GF-D8 (cell line): ENCODE data around the gene SSC5D.
"Not testable (repeated sequence)": the region's sequence is repeated elsewhere in the genome, so short reads cannot be mapped to it uniquely, and the experiment has no call there.

Source experiments
- DNase-seq: peaks from one replicate; lab custom pipeline; 2025; lab: John Stamatoyannopoulos, UW

SSC5D gene

DNA sequence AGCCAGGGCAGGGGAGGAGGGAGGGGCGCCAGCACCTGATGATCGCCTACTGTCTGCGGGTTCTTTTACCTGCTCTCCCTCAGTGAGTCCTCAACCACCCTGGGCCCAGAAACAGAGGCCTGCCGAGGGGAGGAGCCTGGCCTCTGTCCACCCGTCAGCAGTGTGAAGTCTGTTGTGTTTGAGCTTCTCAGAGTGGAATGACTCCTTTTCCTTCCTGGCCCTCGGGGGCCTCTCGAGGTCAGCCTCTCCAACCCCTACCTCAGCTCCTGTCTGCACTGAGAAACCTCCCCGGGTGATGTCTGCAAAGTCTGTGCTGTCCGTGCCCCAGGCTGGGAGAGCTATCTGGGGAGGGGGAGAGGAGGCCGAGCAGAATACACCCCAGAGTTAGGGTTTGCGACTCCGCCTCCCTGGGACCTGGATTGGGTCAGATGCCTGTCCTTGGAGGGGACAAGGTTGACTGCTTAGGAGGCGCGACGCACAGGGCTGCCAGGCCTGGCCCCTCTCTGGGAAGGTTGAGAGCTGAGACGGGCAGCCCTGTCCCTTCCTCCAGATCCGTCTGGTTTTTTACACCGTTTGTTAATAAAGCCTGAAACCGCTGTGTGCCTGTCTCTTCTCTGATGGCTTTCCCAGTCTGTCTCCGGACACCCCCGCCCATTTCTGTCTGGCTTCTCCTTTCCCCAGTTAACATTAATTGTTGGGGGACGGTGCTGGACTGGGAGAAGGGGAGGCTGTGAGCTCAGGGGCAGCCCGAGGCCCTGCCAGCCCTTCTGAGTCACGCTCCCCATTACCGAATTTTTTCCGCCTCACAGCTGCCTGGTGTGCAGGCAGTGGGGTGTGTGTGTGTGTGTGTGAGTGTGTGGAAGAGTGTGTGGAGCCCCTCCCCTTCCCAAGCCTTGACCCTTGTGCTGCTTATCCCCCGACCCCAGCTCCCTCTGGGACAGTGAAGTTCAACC lies 989 bp upstream of the SSC5D start:
- no peak for DNase-seq

DNA sequence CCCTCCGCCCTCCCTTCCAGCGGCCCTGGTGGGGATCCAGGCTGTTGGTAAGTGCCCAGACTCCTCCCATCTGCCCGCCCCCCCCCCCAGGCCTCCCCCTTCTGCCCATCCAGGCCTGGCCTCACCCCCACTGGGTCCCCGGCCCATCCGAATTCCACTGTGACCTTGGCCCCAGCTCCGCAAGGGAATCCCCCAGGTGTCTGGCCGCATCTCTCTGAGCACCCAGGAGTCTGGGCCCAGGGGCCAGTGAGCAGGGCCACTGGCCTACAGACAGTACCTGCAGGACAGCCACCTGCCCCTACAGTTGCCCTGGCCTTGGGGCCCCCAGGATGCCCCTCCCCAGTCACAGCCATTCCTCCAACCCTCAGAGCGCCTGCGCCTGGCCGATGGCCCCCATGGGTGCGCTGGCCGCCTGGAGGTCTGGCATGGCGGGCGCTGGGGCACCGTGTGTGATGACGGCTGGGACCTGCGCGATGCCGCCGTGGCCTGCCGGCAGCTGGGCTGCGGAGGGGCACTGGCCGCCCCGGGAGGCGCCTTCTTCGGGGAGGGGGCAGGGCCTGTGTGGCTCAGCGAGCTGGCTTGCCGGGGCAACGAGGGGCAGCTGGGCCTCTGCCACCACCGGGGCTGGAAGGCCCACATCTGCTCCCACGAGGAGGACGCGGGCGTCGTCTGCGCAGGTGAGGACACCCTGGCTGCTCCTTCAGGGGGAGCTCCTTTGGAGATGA lies 912 bp downstream of the SSC5D start:
- DNase-seq, result no peak

DNA sequence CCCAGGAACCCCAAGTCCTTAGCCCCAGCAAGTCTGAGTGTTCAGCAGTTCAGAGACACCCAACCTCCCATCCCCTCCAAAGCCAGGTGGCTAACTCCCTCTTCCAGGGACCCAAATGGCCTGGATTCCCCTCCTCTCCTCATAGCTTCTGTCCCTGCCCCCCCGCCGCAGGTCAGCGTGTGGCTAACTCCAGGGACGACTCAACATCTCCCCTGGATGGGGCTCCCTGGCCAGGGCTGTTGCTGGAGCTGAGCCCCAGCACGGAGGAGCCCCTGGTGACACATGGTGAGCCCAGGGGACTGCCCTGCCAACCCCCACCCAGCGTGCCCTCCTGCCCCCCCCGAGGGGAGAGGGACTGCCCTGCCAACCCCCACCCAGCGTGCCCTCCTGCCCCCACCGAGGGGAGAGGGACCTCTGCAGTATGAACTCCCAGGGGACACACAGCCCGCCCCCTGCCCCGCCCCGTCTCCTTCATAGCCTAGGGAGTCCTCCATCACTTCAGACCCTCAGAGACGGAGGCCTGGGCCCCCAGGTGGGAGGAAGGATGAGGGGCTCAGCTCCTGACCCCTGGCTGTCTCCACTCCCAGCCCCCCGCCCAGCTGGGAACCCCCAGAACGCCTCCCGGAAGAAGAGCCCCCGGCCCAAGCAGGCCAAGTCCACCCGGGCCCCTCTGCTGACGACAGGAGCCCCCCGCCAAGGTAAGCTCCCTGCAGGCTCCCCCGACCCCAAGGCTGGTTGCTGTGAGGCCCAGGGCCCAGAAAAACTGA lies 1.7 kb downstream of the SSC5D start:
- no peak for DNase-seq

DNA sequence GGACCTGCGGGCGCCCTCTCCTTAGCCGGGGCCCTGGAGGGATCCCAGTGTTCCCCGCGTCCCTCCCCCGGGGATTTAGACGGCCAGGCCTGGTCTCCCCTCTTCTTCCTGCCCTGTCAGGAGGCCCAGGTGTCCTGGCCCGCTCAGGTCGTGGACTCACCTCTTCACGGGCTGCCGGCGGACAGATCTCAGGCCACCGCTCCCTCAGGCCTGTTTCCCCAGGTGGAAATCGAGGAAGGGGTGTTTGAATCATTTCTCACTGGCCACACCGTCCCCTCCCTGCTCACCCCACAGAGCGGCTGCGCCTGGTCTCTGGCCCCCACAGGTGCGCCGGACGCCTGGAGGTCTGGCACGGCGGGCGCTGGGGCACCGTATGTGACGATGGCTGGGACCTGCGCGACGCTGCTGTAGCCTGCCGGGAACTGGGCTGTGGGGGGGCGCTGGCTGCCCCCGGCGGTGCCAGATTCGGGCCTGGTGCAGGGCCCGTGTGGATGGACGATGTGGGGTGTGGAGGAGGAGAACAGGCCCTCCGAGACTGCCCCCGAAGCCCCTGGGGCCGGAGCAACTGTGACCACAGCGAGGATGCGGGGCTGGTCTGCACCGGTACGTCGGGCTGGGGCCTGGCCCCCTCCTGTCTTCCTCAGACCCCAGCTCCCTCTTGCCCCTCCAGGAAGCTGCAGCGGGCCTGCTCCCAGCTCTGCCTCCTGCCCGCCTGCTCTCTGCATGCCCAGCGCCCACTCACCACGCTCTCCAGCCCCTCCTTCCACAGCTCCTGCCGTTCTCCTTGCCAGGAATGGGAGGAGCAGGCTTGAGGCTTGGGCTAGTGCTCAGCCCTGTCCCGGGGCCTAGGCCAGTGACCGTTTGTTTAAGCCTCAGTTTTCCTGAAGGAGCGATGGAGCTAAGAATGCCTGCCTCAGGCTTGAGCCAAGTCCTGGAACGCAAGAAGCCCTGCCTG lies 2.5 kb downstream of the SSC5D start:
- DNase-seq, result no peak

DNA sequence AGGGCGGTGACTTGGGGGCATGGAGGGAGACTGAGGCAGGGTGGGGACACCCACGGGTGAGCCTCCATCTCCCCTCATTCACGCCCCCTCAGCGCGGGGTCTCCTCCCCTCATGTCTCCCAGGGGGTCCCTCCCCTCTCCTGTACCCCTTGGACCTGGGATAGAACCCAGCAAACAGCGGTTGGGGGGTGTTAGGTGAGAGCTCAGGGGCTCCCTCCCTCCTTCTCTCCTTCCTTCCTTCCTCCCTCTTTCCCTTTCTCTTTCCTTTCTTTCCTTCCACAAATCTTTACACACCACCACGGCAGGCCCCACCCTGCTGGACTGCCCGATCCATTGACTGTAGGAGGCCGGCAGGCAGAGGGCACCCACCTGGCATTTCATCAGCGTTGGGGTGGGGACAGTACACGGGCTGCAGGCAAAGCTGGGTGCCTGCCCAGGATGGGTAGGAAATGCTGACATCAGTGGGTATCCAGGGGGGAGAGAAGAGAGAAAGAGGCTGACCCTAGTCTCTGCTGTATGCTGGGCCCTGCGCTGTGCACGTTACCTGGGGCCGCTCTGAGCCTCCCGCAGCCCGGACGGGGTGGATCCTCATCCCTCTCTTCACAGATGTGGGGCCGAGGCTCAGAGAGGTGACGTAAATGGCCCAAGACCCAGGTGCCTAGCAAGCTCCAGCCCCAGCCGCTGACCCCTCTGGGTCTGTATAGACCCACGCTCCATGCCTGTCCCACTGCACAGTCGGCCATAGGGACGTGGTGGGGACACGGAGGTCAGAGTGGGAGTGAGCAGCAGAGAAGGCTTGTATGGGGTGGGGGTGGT lies 3.5 kb downstream of the SSC5D start:
- no peak for DNase-seq

DNA sequence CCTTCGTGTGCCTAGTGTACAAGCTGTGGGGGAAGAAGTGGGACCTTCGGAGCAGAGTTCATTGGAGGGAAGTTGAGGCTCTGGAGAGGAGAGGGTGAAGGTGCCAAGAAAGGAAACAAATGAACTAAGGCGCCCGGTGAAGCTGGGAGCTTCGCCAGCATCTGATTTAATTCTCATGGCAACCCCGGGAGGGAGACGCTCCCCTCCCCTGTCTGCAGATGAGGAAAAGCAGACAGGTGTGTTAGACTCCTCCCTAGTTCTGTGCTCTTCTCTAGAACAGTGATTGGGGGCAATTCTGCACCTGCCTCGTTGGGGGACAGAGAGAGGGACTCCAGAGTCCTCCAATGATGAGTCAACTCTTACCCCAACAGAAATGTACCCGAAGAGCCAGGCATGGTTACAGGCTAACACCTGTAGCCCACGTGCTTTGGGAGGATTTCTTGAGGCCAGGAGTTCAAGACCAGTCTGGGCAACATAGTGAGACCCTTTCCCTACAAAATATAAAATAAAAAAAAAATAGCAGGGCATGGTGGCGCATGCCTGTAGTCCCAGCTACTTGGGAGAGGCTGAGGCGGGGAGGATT lies 4.2 kb downstream of the SSC5D start:
- no peak for DNase-seq

DNA sequence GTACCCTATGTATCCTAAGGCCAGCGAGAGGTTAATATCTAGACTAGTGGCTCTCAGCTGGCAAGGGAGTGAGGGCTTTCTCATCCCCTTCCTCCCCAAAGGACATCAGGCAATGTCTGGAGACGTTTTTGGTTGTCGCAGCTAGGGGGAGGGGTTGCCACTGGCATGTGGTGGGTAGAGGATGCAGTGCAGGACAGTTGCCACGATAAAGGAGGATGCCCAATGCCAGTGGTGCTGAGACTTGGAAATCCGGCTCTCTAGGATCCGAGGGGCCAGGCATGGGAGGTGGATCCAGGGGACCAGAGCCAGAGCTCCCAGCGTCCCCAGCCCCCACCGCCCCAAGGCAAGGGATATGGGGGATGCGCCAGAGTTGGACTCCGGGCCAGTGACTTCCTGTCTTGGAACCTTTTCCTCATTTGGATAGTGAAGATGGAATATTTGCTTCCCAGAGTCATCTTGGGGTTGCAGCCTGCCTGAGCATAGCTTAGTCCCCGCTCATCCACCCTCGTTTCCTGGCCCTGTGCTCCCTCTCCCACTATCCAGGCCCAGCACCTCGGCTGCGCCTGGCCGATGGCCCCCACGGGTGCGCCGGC lies 4.9 kb downstream of the SSC5D start:
- DNase-seq, result no peak

DNA sequence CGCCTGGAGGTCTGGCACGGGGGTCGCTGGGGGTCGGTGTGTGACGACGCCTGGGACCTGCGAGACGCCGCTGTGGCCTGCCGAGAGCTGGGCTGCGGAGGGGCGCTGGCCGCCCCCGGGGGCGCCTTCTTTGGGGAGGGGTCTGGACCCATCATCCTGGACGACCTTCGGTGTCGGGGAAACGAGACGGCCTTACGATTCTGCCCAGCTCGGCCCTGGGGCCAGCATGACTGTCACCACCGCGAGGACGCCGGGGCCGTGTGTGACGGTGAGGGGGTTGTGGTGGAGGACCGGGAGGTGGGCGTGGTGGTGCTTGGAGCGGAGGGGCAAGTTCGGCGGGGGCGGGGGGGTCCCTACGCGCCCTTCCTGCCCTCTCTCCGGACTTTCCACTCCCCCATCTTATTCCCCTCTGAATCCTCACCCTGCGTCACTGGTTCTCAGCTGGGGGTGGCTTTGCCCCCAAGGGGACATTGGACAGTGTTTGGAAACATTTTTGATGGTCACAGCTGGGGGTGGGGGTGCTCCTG lies 5.5 kb downstream of the SSC5D start:
- no peak for DNase-seq

DNA sequence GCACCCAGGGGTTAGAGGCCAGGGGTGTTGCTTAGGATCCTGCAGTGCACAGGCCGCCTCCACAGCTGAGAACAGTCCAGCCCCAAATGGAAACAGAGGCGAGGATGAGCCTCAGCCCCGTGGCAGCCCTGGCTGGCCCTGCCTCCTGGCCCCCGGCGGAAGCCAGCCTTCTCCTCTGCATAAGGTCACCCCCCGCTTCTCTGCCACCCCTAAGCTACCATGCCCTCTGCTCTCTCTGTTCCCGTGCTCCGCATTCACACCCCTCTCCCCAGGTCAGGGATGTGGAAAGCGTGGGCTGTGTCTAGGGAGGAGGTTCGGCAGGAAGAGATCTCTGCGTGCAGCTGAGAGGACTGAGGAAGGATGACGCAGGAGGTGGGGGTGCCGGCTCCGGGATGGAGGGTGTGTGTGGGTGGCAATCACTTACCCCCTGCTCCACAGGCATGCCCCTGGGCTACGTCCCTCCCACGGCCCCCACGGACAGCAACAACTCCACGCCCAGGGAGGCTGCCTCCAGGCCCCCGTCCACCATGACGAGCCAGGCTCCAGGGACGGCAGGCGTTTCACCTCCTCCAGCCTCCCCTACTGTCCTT lies 6.0 kb downstream of the SSC5D start:
- no peak for DNase-seq

DNA sequence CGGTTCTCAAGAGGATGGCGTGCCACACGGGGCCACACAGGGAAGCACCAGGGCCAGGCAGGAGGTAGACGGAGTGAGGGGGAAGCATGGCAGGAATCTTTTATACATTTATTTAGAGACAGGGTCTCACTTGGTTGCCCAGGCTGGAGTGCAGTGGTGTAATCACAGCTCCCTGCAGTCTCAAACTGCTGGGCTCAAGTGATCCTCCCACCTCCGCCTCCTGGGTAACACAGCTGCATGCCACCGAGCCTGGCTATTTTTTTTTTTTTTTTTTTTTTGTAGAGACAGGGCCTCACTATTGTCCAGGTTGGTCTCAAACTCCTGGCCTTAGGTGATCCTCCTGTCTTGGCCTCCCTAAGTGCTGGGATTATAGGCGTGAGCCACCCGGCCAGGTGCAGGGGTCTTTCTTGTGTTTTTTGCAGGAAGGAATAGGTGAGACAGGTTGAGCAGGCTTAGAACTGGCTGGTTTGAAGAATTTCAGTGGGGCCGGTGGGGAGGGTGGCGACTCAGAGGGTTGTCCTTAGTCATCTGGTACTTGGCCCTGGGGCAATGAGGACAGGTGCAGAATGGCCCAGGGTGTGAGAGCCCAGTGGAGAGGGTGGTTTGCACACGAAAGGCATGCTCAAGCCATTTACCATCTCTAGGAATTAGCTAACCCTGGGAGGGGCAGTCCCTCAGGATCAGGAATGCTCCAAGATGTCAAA lies 7.6 kb downstream of the SSC5D start:
- no peak for DNase-seq

DNA sequence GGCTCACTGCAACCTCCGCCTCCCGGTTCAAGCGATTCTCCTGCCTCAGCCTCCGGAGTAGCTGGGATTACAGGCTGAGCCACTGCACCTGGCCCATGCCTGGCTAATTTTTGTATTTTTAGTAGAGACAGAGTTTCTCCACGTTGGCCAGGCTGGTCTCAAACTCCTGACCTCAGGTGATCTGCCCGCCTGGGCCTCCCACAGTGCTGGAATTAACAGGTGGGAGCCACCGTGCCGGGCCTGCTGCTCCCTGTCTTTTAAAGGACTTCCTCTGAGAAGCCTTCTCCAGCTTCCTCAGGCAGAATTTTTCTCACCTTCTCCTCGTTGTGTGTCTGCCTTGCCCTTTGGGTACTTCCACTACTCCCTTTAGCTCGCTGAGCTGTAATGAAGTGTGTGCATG lies 8.6 kb downstream of the SSC5D start:
- not testable (repeated sequence) for DNase-seq

DNA sequence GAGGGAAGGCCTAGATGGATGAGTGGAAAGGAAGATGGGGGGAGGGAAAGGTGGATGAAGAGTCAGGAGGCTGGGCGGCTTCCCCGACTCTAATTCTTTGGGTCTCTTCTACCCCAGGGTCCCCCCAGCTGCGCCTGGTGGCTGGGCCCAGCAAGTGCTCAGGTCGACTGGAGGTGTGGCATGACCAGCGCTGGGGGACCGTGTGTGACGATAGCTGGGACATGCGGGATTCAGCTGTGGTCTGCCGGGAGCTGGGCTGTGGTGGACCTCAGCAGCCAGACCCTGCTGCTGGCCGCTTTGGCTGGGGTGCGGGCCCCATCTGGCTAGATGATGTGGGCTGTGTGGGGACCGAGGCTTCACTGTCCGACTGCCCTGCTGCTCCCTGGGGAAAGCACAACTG lies 9.5 kb downstream of the SSC5D start:
- DNase-seq, result no peak

DNA sequence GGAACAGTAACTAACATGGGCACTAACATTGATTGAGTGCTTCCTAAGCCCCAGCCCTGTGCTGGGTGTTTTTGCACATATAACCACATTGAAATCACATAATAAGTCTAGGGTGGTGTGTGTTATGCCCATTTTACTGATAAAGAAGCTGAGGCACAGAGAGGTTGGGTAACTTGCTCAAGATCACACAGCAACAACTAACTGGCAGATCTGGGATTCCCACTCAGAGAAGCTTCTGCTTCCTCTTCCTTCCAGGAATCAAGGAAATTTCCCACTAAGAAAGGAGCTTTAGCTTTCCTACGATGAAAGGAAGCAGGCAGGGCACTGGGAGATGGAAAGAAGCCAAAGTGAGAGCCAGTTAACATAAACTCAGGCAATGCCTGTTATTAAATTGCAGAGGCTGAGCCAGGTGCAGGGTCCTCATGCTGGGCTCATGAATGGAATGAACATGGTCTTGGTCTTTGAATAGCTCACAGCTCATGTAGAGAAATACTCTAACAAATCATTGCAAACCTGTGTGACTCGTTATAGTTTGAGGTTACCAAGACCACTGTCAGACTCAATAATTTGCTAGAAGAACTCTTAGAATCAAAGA lies 10.1 kb downstream of the SSC5D start:
- DNase-seq, result no peak

DNA sequence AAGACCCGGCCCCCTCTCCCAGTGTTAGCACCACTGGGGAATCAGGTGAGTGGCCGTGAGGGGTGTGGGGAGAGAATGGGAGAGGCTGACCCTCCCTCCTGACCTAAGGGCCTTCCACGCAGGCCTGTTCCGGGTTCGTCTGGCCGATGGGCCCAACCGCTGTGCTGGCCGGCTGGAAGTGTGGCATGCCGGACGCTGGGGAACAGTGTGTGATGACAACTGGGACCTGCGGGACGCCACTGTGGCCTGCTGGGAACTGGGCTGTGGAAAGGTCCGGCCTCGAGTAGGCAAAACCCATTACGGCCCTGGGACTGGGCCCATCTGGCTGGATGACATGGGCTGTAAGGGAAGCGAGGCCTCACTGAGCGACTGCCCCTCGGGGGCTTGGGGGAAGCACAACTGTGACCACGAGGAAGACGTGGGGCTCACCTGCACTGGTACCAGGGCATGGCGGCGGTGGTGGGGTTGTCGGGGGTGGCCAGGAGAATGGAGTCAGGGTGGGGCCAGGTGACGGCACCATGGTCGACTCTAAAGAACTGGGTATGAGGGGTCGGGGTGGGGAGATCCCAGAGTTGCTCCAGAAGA lies 12.2 kb downstream of the SSC5D start:
- no peak for DNase-seq

DNA sequence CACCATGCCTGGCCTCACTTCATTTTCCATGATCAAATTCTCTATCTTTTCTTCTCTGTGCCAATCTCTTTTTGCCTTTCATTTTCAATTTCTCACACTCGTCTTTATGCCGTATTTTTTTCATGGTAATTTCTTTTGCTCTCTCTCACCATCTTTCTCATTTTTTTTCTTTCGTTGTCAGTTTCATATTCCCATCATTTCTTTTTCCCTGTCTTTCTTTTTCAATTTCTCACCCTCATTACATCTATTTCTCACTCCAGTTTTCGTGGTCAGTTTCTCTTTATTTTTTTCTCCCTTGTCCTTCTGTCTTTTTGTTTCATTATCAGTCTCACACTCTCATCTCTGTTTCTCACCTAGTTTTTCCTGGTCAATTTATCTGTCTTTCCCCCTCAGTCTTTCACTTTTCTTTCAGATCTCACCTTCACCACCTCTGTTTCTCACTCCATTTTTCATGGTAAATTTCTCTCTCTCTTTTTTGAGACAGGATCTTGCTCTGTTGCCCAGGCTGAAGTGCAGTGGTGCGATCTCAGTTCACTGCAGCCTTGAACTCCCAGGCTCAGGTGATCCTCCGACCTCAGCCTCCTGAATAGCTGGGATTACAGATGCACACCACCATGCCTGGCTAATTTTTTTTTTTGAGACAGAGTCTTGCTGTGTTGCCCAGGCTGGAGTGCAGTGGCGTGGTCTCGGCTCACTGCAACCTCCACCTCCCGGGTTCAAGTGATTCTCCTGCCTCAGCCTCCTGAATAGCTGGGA lies 14.1 kb downstream of the SSC5D start:
- no peak for DNase-seq

DNA sequence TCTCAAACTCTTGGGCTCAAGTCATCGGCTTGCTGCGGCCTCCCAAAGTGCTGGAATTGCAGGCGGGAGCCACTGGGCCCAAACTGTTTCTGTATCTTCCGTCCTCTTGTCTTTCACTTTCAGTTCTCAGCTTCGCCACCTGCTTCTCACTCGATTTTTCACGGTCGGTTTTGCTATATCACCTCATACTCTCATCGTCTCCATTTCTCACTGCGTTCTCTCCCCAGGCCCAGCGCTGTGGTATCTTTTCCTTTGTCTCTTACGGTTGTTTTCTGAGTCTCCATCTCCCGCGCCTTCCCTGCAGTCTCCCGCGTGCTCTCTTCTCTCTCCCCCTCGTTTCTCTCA lies 14.9 kb downstream of the SSC5D start:
- no peak for DNase-seq
